ENCODE measurements around the gene MLXIP. TPM values are rescaled to one million over a fixed set of nuclear protein-coding genes. Genes with fewer than 3 reads are reported as not detected.

MLXIP gene
- total RNA-seq, 1 experiment from 2014 or later: 16.7 TPM

DNA sequence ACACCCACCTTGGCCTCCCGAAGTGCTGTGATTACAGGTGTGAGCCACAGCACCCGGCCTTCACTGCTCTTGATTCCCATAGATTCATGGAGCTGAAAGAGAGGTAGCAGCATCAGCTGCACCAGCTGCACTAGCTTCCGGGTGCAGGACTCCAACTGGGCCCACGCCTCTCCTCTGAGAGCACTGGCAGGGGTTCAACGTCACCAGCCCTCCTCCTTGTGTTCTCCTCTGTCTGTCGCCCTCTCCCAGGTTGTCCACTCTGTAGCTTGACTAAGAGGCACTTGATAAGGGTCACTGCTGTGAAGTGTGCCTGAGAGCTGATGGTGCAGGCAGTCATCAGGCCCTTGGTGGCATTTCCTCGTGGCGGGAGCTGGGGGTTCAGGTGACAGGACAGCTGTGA, 28.3 kb downstream of the MLXIP start:
- H3F3A ChIP-seq (ENCODE audit: low read length, unreplicated experiment): peaks cover 11% of the 10 kb centered on the region
- H3K9me3 ChIP-seq (ENCODE audit: low read length): no peaks in the 10 kb centered on the region
- no peak overlapping the region for H3K9ac ChIP-seq (ENCODE audit: low read length)
- intact Hi-C loops (cut with micrococcal nuclease): no loop called here
- POLR2A ChIA-PET (ENCODE audit: unreplicated experiment): no interaction called here
- CTCF ChIA-PET: no interaction called here
- H3K4me2 ChIP-seq (ENCODE audit: low read length): peak overlapping the region; percentile 73
- DNase-seq: no peak
- H3K4me1 ChIP-seq (ENCODE audit: insufficient read depth, low read length): peaks cover 29% of the 10 kb centered on the region
- peaks cover 7% of the 10 kb centered on the region; the same call in 1 of the 2 replicates for H3K36me3 ChIP-seq (ENCODE audit: low read depth, low read length)
- peaks cover 7% of the 10 kb centered on the region; the same call in 1 of the 2 replicates for H4K20me1 ChIP-seq (ENCODE audit: low read length)
- no peak for TF ChIP-seq EZH2phosphoT487 (IDR thresholded peaks at IDR 0.05; ENCODE audit: borderline replicate concordance, low read length)
- TF ChIP-seq, protein P1, sequence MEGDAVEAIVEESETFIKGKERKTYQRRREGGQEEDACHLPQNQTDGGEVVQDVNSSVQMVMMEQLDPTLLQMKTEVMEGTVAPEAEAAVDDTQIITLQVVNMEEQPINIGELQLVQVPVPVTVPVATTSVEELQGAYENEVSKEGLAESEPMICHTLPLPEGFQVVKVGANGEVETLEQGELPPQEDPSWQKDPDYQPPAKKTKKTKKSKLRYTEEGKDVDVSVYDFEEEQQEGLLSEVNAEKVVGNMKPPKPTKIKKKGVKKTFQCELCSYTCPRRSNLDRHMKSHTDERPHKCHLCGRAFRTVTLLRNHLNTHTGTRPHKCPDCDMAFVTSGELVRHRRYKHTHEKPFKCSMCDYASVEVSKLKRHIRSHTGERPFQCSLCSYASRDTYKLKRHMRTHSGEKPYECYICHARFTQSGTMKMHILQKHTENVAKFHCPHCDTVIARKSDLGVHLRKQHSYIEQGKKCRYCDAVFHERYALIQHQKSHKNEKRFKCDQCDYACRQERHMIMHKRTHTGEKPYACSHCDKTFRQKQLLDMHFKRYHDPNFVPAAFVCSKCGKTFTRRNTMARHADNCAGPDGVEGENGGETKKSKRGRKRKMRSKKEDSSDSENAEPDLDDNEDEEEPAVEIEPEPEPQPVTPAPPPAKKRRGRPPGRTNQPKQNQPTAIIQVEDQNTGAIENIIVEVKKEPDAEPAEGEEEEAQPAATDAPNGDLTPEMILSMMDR (conservative IDR thresholded peaks at IDR 0.05; ENCODE audit: low read depth, low read length): no peak
- TF ChIP-seq EZH2 (IDR thresholded peaks at IDR 0.05; ENCODE audit: low read length, unreplicated experiment): no peak
- ATAC-seq: no peak
- H3K27ac ChIP-seq (ENCODE audit: low read length): peak overlapping the region; percentile 92
- H3K4me3 ChIP-seq (ENCODE audit: low read length): no peak overlapping the region
- H3K79me2 ChIP-seq (ENCODE audit: low read length): peaks cover 74% of the 10 kb centered on the region
- no peak overlapping the region for H2AFZ ChIP-seq (ENCODE audit: low read length)
- BruUV-seq (replicated peaks): no TSS peak
- no peaks in the 10 kb centered on the region for H3K9me2 ChIP-seq (replicated peaks; ENCODE audit: low read length)
- no peaks in the 10 kb centered on the region for H3K27me3 ChIP-seq (ENCODE audit: low read length)

DNA sequence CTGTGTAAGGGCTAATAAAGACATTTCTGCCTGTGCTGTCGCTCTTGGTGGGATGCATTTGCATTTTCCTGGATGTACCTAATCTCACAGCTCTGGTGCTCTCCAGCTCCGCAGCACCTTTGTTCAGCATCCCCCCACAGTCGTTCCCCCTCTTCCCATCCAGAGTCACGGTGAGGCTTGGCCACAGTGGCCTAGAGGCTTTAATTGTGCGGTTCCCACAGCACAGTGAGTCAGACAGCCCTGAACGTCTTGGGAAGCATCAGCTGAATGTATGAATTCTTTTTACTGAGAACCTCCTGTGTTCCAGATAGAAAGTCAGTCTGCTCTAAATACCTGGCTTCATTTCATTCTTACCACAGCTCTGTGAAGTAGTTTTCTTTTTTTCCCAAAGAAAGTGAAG, 28.7 kb downstream of the MLXIP start:
- TF ChIP-seq, protein P1 (conservative IDR thresholded peaks at IDR 0.05; ENCODE audit: low read depth, low read length): no peak
- no peak for TF ChIP-seq EZH2 (IDR thresholded peaks at IDR 0.05; ENCODE audit: low read length, unreplicated experiment)
- no peak for TF ChIP-seq EZH2phosphoT487 (IDR thresholded peaks at IDR 0.05; ENCODE audit: borderline replicate concordance, low read length)
- Histone ChIP-seq H3K9me3 (ENCODE audit: low read length) (no peaks in the 10 kb centered on the region), H3F3A (ENCODE audit: low read length, unreplicated experiment) (peaks cover 13% of the 10 kb centered on the region), H2AFZ (ENCODE audit: low read length) (no peak overlapping the region), H4K20me1 (ENCODE audit: low read length) (peaks cover 7% of the 10 kb centered on the region; the same call in 1 of the 2 replicates), H3K27ac (ENCODE audit: low read length) (peak overlapping the region; percentile 92), H3K9me2 (replicated peaks; ENCODE audit: low read length) (no peaks in the 10 kb centered on the region), H3K9ac (ENCODE audit: low read length) (peak overlapping the region; percentile 16; the same call in 1 of the 2 replicates), H3K4me2 (ENCODE audit: low read length) (peak overlapping the region; percentile 73), H3K36me3 (ENCODE audit: low read depth, low read length) (peaks cover 7% of the 10 kb centered on the region; the same call in 1 of the 2 replicates), H3K4me1 (ENCODE audit: insufficient read depth, low read length) (peaks cover 32% of the 10 kb centered on the region), H3K79me2 (ENCODE audit: low read length) (peaks cover 71% of the 10 kb centered on the region), H3K27me3 (ENCODE audit: low read length) (no peaks in the 10 kb centered on the region), H3K4me3 (ENCODE audit: low read length) (no peak overlapping the region)
- intact Hi-C loops (cut with micrococcal nuclease): no loop called here
- peak; percentile 32 for ATAC-seq
- no TSS peak for BruUV-seq (replicated peaks)
- ChIA-PET POLR2A (ENCODE audit: unreplicated experiment) (no interaction called here), CTCF (no interaction called here)
- peak; percentile 75 for DNase-seq

DNA sequence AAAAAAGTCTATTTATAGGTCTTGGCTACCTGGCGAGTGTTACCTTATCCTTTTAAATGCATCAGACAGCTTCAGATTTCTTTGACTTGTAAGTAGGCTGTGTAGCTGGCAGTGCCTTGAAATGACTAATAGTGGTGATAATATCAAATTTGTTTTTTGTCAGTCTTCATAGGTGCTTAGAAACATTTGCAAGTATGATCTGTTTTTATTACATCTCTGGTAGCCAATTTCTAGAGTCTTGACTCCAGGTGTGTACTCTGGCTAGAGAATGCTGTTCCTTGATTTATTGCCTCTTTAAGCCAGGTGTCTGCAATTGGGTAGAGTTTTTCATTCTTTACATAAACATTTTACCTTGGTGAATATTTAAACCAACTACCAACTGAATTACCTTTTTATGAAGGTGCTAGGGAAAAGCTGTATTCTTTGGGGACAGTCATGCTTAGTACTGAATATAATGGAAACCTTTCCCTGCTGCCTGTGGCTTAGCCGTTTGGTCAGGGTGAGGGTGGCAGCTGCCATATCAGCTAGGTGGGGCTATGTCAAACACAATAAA, 32.6 kb downstream of the MLXIP start:
- peaks cover 59% of the 10 kb centered on the region for H3K79me2 ChIP-seq (ENCODE audit: low read length)
- intact Hi-C loops (cut with micrococcal nuclease): loop anchor here (1.0 to 2.0 kb wide), 2 partner anchors 30 to 48 kb away; no protein-coding TSS in a partner anchor
- H3K27ac ChIP-seq (ENCODE audit: low read length): peak overlapping the region; percentile 92
- peaks cover 13% of the 10 kb centered on the region for H3F3A ChIP-seq (ENCODE audit: low read length, unreplicated experiment)
- H2AFZ ChIP-seq (ENCODE audit: low read length): no peak overlapping the region
- peaks cover 4% of the 10 kb centered on the region; the same call in 1 of the 2 replicates for H4K20me1 ChIP-seq (ENCODE audit: low read length)
- ChIA-PET POLR2A (ENCODE audit: unreplicated experiment) (interaction anchor here (0.6 to 1.5 kb wide), 3 partner anchors 31 to 688 kb away, joined by 4 to 9 read pairs (median 6); no protein-coding TSS in a partner anchor), CTCF (interaction anchor here (1.0 to 1.1 kb wide), 2 partner anchors 11 to 57 kb away, joined by 6 to 9 read pairs; no protein-coding TSS in a partner anchor)
- H3K27me3 ChIP-seq (ENCODE audit: low read length): no peaks in the 10 kb centered on the region
- DNase-seq (peak; percentile 94), ATAC-seq (peak; percentile 67)
- H3K4me1 ChIP-seq (ENCODE audit: insufficient read depth, low read length): peaks cover 38% of the 10 kb centered on the region
- peaks cover 5% of the 10 kb centered on the region for H3K36me3 ChIP-seq (ENCODE audit: low read depth, low read length)
- peak overlapping the region; percentile 73 for H3K4me2 ChIP-seq (ENCODE audit: low read length)
- no peaks in the 10 kb centered on the region for H3K9me2 ChIP-seq (replicated peaks; ENCODE audit: low read length)
- TF ChIP-seq EZH2 (IDR thresholded peaks at IDR 0.05; ENCODE audit: low read length, unreplicated experiment) (no peak), EZH2phosphoT487 (IDR thresholded peaks at IDR 0.05; ENCODE audit: borderline replicate concordance, low read length) (no peak)
- TF ChIP-seq, protein P1 (conservative IDR thresholded peaks at IDR 0.05; ENCODE audit: low read depth, low read length): no peak
- H3K9me3 ChIP-seq (ENCODE audit: low read length): no peaks in the 10 kb centered on the region
- TSS peak; percentile 87 for BruUV-seq (replicated peaks)
- peak overlapping the region; percentile 15; the same call in 1 of the 2 replicates for H3K4me3 ChIP-seq (ENCODE audit: low read length)
- peak overlapping the region; percentile 55 for H3K9ac ChIP-seq (ENCODE audit: low read length)

Data from PC-3 (cell line).